Stimulated activated CD8-positive, alpha-beta memory T cell treated with anti-CD3 and anti-CD28 coated beads, Interleukin-15, amount 100 ng/mL, for 48 hours (primary cell): ENCODE measurements around the gene RFC4.
"Not testable (repeated sequence)": the region's sequence is repeated elsewhere in the genome, so short reads cannot be mapped to it uniquely, and the experiment has no call there.

ENCODE experiments used
- DNase-seq, 2 donors: peaks; one replicate each; pipeline ENCODE4 v3.0.0-alpha.2; 2020; ENCODE audit warnings: low read depth in 2 of 2

RFC4 gene

GRCh38 chr3:186806089-186807055, at the start of gene RFC4:
RFC4 (minus strand) TSS chr3:186806482; CDS start chr3:186804713, 1,769 bp downstream.
- peak; percentile 84 for DNase-seq

- DNase-seq: no peak
Observed at GRCh38 chr3:186854954-186855353, 48.7 kb upstream of the RFC4 start.

- DNase-seq: no peak
Observed at GRCh38 chr3:186854146-186854545, 47.9 kb upstream of the RFC4 start.

- no peak for DNase-seq
Observed at GRCh38 chr3:186852994-186853393, 46.7 kb upstream of the RFC4 start.

GRCh38 chr3:186851835-186852234, 45.6 kb upstream of the RFC4 start:
- DNase-seq: not testable (repeated sequence)

GRCh38 chr3:186849374-186849975, 43.2 kb upstream of the RFC4 start:
- DNase-seq: no peak

GRCh38 chr3:186847437-186847836, 41.2 kb upstream of the RFC4 start:
- DNase-seq: no peak

- no peak for DNase-seq
Observed at GRCh38 chr3:186845756-186846155, 39.5 kb upstream of the RFC4 start.

GRCh38 chr3:186844908-186845307, 38.6 kb upstream of the RFC4 start:
- DNase-seq: no peak

GRCh38 chr3:186843039-186843432, 36.8 kb upstream of the RFC4 start:
- no peak for DNase-seq

- no peak for DNase-seq
Observed at GRCh38 chr3:186842426-186843038, 36.2 kb upstream of the RFC4 start, which contains the start of gene ADIPOQ. ADIPOQ (plus strand) TSS chr3:186842710; CDS start chr3:186853059, 10,349 bp downstream.

GRCh38 chr3:186841620-186842019, 35.3 kb upstream of the RFC4 start:
- DNase-seq: no peak

- no peak for DNase-seq
Observed at GRCh38 chr3:186839874-186840641, 33.8 kb upstream of the RFC4 start.

GRCh38 chr3:186832276-186832675, 26.0 kb upstream of the RFC4 start:
- no peak for DNase-seq

GRCh38 chr3:186831798-186832197, 25.5 kb upstream of the RFC4 start:
- no peak for DNase-seq

- DNase-seq: no peak
Observed at GRCh38 chr3:186828340-186828739, 22.1 kb upstream of the RFC4 start.

GRCh38 chr3:186826976-186827857, 20.9 kb upstream of the RFC4 start:
- peak; percentile 82 to 83 for DNase-seq

- peak; percentile 20 to 24 for DNase-seq
Observed at GRCh38 chr3:186826410-186826975, 20.2 kb upstream of the RFC4 start.

GRCh38 chr3:186825872-186826409, 19.7 kb upstream of the RFC4 start:
- no peak for DNase-seq

- peak; percentile 41 to 42 for DNase-seq
Observed at GRCh38 chr3:186825294-186825821, 19.1 kb upstream of the RFC4 start.
